SK-N-MC (cell line): ENCODE results near the gene SREK1IP1.

ENCODE experiments used
- EZH2 ChIP-seq: fragments of 200-600 bp; sonication (generic); IDR thresholded peaks from one replicate; pipeline ENCODE4 v1.6.1; 2017; ENCODE audit warnings: antibody characterized with exemption
- POLR2AphosphoS5 ChIP-seq: IDR thresholded peaks from 2 replicates; pipeline ENCODE4 v1.6.1; 2012; ENCODE audit warnings: mild to moderate bottlenecking, low read depth, low read length, borderline replicate concordance

DNA sequence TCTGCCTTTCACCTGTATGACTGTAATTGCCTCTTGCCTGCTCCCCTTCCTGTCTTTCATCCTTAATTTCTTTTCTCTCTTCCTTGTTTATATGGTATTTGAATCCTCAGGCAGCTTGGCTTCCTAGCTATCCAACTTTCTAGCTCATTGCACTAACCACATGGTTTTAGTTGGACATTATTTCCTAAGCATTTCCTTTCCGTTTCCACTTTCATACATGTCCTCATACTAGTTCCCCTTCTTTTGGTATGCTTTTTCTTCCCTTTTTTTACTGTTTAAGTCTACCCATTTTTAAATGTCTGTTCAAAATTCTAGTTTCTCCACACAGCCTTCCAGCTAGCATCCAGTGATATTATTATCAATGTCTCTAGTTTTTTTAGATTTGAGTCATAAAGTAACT lies 6.8 kb upstream of the SREK1IP1 start:
- TF ChIP-seq EZH2 (no peak), POLR2AphosphoS5 (no peak)
